HepG2 (cell line): ENCODE measurements around the gene RBL1. TPM values are rescaled to one million over a fixed set of nuclear protein-coding genes. Genes with fewer than 3 reads are reported as not detected.

Source experiments
- ARID4A ChIP-seq: sonication (generic); formaldehyde crosslinking; IDR thresholded peaks from 2 replicates; pipeline ENCODE4 v1.5.0; 2020; ENCODE audit warnings: mild to moderate bottlenecking, missing genetic modification reagents, borderline replicate concordance
- ELF1 ChIP-seq: sonication (generic); formaldehyde crosslinking; IDR thresholded peaks from 2 replicates; pipeline ENCODE4 v1.4.0; 2020; ENCODE audit warnings: missing genetic modification reagents
- HDAC6 ChIP-seq: fragments of 200-600 bp; sonication (generic); IDR thresholded peaks from 2 replicates; pipeline ENCODE4 v1.7.0; 2017; ENCODE audit warnings: mild to moderate bottlenecking, antibody characterized with exemption, low read length, low read depth
- RARA ChIP-seq: IDR thresholded peaks from 2 replicates; pipeline ENCODE4 v1.6.1; 2016; ENCODE audit warnings: missing genetic modification reagents, missing compliant biosample characterization
- RBAK ChIP-seq: sonication (generic); formaldehyde crosslinking; IDR thresholded peaks from 2 replicates; pipeline ENCODE4 v1.5.1; 2020; ENCODE audit warnings: mild to moderate bottlenecking, missing genetic modification reagents
- TFAP4 ChIP-seq: sonication (generic); IDR thresholded peaks from 2 replicates; pipeline ENCODE4 v1.6.1; 2016; ENCODE audit warnings: low read depth, borderline replicate concordance
- YEATS2 ChIP-seq: sonication (generic); formaldehyde crosslinking; IDR thresholded peaks from 2 replicates; pipeline ENCODE4 v1.4.0; 2020; ENCODE audit warnings: missing genetic modification reagents, borderline replicate concordance
- ZBTB43 ChIP-seq: sonication (generic); formaldehyde crosslinking; conservative IDR thresholded peaks from 2 replicates; pipeline ENCODE4 v1.4.0; 2020; ENCODE audit warnings: missing genetic modification reagents
- ZFP36L2 ChIP-seq: sonication (generic); formaldehyde crosslinking; IDR thresholded peaks from 2 replicates; pipeline ENCODE4 v1.4.0; 2020; ENCODE audit warnings: missing genetic modification reagents
- ZFP91 ChIP-seq: sonication (generic); formaldehyde crosslinking; IDR thresholded peaks from 2 replicates; pipeline ENCODE4 v1.9.0; 2022; ENCODE audit warnings: missing genetic modification reagents, mild to moderate bottlenecking, borderline replicate concordance
- ZNF205 ChIP-seq: IDR thresholded peaks from 2 replicates; pipeline ENCODE4 v1.6.1; 2018; ENCODE audit warnings: missing biosample characterization, missing genetic modification reagents
- ZNF256 ChIP-seq: sonication (generic); formaldehyde crosslinking; conservative IDR thresholded peaks from 2 replicates; pipeline ENCODE4 v1.4.0; 2020; ENCODE audit warnings: missing genetic modification reagents
- ZNF33B ChIP-seq: sonication (generic); formaldehyde crosslinking; IDR thresholded peaks from 2 replicates; pipeline ENCODE4 v1.5.1; 2020; ENCODE audit warnings: mild to moderate bottlenecking, missing genetic modification reagents
- ZNF598 ChIP-seq: sonication (generic); formaldehyde crosslinking; IDR thresholded peaks from 2 replicates; pipeline ENCODE4 v1.5.1; 2020; ENCODE audit warnings: mild to moderate bottlenecking, missing genetic modification reagents, borderline replicate concordance
- ZNF629 ChIP-seq: sonication (generic); formaldehyde crosslinking; conservative IDR thresholded peaks from 2 replicates; pipeline ENCODE4 v1.5.0; 2020; ENCODE audit warnings: missing genetic modification reagents
- ZNF747 ChIP-seq: sonication (generic); formaldehyde crosslinking; IDR thresholded peaks from 2 replicates; pipeline ENCODE4 v1.8.1; 2023; ENCODE audit warnings: missing genetic modification reagents, mild to moderate bottlenecking, borderline replicate concordance
- ZNF768 ChIP-seq: sonication (generic); formaldehyde crosslinking; IDR thresholded peaks from 2 replicates; pipeline ENCODE4 v1.4.0; 2020; ENCODE audit warnings: missing genetic modification reagents
- ZNF784 ChIP-seq: sonication (generic); formaldehyde crosslinking; IDR thresholded peaks from 2 replicates; pipeline ENCODE4 v1.5.1; 2020; ENCODE audit warnings: missing genetic modification reagents, mild to moderate bottlenecking, borderline replicate concordance
- ZSCAN22 ChIP-seq: sonication (generic); formaldehyde crosslinking; IDR thresholded peaks from 2 replicates; pipeline ENCODE4 v1.4.0; 2020; ENCODE audit warnings: mild to moderate bottlenecking, missing genetic modification reagents
- polyA plus RNA-seq, 8 experiments: library from polyadenylated mRNA; depleted of rRNA in 3 of 8; stranded (reverse) in 7 of 8; unstranded in 1 of 8; fragments of >200 nt; fragmentation: Illumina TruSeq in 4 of 8; extraction: Trizol in 4 of 8; gene quantifications; 2 replicates each; pipeline versions ENCODE4 v1.2.1 to v1.2.3, GENCODE V29; 2011 to 2016; ENCODE audit warnings: low read depth in 4 of 8, missing spikeins in 1 of 8, mixed read lengths in 1 of 8; ENCODE audit not compliant: insufficient read depth in 1 of 8
- total RNA-seq, 5 experiments: library from RNA; depleted of rRNA; stranded (reverse); fragments of >200 nt; fragmentation: Illumina TruSeq; extraction: Trizol; gene quantifications; 2 replicates each; pipeline ENCODE4 v1.2.3, GENCODE V29; 2016; ENCODE audit warnings: low read depth in 1 of 5

Gene RBL1
- total and polyA plus RNA-seq, 2 of the 13 experiments (the other 11 are each of a cell fraction or from before 2014, with no cell fraction given): 6.0 to 27.5 TPM

- 0 out of 2 replicates have a peak, but pooled peaks have one; percentile 56 for TF ChIP-seq ZNF784 (CRISPR knock-in tag)
- peak; percentile 32; the same call in 1 of the 2 replicates for TF ChIP-seq ARID4A (CRISPR knock-in tag)
- TF ChIP-seq ZSCAN22 (CRISPR knock-in tag): no peak
- TF ChIP-seq RBAK (CRISPR knock-in tag): peak; percentile 55; the same call in 1 of the 2 replicates
- no peak for TF ChIP-seq ZNF768 (CRISPR knock-in tag)
- TF ChIP-seq ZNF205 (CRISPR knock-in tag): peak; percentile 11; the same call in 1 of the 2 replicates
- TF ChIP-seq ZFP36L2: no peak
- no peak for TF ChIP-seq ZFP91 (CRISPR knock-in tag)
- TF ChIP-seq RARA (CRISPR knock-in tag): peak; percentile 43; the same call in 1 of the 2 replicates
- no peak for TF ChIP-seq TFAP4
- 0 out of 2 replicates have a peak, but pooled peaks have one; percentile 8 for TF ChIP-seq ZNF629 (CRISPR knock-in tag)
- TF ChIP-seq HDAC6: no peak
- TF ChIP-seq ZNF598 (CRISPR knock-in tag): 0 out of 2 replicates have a peak, but pooled peaks have one; percentile 49
- TF ChIP-seq ZNF747 (CRISPR knock-in tag): no peak
- no peak for TF ChIP-seq ZNF33B (CRISPR knock-in tag)
- TF ChIP-seq ZBTB43 (CRISPR knock-in tag): no peak
- no peak for TF ChIP-seq ZNF256 (CRISPR knock-in tag)
- no peak for TF ChIP-seq YEATS2 (CRISPR knock-in tag)
- no peak for TF ChIP-seq ELF1 (CRISPR knock-in tag)
Measured at GRCh38 chr20:36969478-36970186, 126.2 kb downstream of the RBL1 start (continued).
